ENCODE data around the gene OTUB2.

- TF ChIP-seq CTCF (IDR thresholded peaks at IDR 0.05) (no peak), POLR2A (IDR thresholded peaks at IDR 0.05) (no peak)
Measured at GRCh38 chr14:94028450-94028826, 2.3 kb downstream of the OTUB2 start.
